Renal cortex interstitium (tissue), 11 donors: ENCODE data around the gene IL1RAP. TPM values are rescaled to one million over a fixed set of nuclear protein-coding genes. Genes with fewer than 3 reads are reported as not detected.
"Not testable (repeated sequence)": the region's sequence is repeated elsewhere in the genome, so short reads cannot be mapped to it uniquely, and the experiment has no call there.

Source experiments
- DNase-seq, 11 donors: peaks; one replicate each; pipeline ENCODE4 v3.0.0-alpha.2; 2013; ENCODE audit warnings: low read depth in 9 of 11, low spot score in 4 of 11; ENCODE audit errors: extremely low read depth in 1 of 11
- polyA plus RNA-seq, 3 donors: library from polyadenylated mRNA; unstranded; fragments of 120-200 nt; gene quantifications; one replicate each; pipeline ENCODE4 v1.2.1, GENCODE V29; 2013; ENCODE audit not compliant: insufficient read length in 3 of 3

Gene IL1RAP
- polyA plus RNA-seq, 3 donors = 15.9 to 18.3 (median 18.1) TPM

DNA sequence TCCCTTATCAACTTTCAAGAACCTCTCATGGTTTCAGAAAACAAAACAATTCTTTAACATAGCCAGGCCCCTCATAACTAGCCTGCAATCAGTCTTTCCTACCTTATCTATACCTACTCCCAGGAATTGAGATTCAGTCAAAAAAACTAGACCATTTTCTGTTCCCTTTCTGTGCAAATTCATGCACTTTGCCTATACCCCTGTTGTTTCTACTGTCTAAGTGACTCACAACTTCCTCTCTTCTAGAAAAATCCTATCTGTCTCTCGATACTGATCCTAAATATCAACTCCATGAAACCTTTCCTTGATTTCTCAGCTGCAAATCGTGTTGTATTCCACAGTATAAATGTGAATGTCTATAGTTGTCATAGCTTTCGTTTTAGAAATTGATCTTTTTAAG, 10.9 kb upstream of the IL1RAP start:
- no peak for DNase-seq

DNA sequence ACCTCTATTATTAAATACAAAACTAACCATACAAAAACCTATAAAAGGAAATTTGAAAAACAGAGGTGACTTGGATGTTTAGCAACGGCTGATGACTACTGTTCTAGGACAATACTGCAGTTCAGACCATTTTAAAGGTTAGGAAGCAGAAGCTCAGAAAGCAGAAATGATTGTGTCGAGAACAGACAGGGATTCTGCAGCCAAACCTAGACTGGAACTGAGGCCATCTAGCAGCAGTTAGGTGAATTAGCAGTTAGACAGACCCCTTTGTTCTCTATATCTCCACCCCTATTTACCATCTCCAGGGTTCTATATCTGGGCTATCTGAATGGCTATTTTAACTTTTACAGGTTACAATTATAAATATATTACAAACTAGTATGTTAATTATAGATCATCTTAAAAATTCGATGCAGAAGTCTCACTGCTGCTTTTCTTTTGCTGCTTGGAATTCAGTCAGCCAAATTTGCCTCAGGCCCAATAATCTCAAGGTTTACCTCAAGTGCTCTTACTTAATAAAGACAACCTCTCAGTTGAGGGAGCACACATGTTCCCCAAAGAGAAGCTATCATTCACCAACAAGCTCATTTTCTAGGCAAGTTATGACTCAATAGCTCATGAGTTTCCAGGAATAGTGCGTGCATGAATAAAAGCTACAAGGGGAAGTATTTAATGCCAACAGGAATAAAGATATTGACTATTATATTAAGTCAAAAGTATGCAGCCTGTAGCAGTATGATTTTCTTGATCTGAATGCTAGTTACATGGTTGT, 9.3 kb upstream of the IL1RAP start:
- no peak for DNase-seq

DNA sequence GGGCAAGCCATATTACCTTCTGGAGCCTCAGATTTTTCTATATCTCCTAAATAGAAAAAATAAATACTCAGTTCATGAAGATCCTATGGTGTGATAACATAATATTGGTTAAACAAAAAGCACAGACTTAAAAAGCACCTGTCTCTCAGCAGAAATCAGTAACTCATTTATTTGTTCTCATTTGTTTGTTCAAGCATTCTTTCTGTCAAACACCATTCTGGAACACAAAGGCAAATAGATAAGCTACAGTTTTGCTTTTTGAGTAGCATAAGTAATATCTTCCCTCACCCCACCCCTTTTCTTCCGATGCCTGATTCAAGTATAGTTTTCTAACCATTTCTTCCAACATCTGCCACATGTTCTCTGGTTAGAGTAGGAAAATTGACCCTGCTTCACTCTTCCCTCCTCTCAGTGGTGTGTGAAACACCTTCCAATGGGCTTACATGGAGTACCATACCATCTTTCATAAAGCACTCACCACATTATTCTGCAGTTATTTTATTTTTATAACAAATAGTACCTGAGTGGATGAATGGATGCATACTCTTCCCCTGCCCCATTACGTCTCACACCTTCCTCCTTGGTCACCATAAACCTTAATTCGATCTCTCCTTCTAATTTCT, 8.4 kb upstream of the IL1RAP start:
- no peak for DNase-seq

DNA sequence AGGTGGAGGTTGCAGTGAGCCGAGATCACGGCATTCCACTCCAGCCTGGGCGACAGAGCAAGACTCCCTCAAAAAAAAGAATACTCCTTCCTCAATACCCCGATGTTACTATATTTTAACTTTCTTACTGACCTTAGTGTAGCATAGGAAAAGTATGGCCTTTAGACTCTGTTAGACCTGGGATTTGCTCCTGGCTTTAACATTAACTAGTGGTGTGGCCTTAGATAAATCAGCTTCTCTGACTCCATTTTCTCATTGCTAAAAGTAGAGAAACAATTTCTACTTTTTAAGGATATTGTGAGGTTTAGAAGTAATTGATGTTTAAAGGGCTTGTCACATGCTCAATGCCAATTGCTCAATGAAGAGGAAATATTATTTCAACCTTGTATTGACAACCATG, 7.6 kb upstream of the IL1RAP start:
- peak in 1 of 11 donors; percentile 8 for DNase-seq

DNA sequence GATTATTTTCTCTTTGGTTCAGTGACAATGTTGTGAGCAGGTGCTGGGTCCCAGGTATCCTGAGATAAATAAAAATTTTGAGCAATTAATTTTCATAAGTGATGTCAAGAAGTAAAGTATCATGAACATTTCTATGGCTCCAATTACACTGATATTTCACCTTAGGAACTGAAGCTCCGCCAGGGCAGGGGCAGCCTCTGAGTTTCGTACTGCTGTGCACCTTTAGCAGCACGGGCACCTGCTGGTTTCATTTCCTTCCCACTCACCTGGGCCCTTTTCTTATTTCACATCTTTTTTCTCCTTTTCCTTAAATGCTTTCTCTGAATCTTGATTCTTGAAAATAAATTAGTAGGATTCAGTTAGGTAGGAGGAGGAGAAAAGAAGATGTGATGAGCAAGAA, 1.2 kb upstream of the IL1RAP start:
- no peak for DNase-seq

DNA sequence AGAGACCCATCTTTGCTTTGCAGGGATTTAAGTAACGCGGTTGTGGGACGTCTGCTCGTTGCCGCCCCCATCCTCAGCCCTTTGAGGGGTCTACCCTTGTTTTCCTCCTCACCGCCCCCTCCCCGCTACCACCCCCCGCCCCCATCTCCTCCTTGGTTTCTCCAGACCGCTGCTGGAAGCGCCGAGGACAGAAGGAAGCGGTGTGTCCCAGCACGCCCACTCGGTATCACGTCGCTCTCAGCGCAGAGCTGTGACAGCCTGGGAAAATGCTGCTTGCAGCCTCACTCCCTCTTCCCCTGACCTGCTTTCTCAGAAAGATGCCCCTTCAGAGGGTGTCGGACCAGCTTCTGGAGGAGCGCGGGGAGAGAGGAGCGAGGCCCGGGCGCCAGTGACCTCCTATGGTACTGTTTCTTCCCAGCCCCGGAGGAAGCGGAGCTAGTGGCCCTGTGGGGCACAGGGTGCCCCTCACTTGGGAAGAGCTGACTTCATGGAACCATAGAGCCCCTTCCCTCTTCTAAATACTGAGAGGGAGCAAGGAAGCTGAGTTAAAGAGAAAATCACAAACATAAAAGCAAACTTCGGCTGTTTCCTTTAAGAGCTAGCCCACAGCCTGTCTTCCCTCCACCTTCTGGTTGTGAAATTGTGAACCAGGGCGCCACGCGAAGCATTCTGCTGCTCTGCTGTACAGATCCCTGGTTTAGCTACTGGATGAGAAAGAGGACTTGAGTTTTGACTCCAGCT, 698 bp downstream of the IL1RAP start:
- peak in 7 of 11 donors; percentile 17 to 24 (median 20) for DNase-seq

DNA sequence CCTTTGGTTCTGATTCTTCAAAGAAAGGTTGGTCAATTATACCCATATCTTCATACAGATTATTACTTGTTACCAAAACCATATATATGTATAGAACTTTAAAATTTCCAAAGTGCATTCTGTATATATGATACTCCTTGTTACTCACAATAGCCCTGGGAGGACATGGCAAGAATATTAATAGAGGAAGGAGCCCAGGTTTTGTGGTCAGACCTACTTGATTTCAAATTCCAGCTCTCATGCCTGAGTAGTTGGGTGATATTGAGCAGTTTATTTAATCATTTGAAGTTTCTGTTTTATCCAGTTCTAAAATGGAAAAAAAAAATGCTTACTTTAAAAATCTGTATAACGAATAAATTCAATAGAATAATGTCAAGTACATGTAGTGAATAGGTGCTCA, 2.5 kb downstream of the IL1RAP start:
- no peak for DNase-seq

DNA sequence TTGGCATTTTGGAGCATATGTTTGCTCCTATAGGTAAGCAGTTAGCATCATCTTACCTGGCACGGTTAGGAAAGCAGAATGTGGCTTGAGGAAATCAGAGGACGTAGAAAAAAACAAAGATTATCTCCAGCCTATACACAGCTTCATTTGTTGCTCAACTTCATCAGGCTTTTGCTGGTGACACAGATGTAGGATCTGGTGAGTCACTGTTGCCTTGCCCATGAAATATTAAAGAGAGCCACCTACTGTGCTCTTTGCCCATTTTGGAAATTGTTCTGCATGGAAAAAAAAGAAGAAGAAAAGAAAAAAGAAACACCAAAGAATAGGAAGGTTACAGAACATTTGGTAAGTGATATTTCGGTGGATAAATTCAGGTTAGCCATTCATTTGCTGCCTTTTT, 3.8 kb downstream of the IL1RAP start:
- no peak for DNase-seq

DNA sequence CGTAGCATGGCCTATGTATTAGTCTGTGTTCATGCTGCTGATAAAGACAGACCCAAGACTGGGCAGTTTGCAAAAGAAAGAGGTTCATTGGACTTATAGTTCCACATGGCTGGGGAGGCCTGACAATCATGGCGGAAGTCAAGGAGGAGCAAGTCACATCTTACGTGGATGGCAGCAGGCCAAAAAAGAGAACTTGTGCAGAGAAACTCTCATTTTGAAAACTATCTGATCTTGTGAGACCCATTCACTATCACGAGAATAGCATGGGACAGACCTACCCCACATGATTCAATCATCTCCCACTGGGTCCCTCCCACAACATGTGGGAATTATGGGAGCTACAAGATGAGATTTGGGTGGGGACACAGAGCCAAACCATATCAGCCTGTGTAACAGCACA, 4.6 kb downstream of the IL1RAP start:
- not testable (repeated sequence) for DNase-seq

DNA sequence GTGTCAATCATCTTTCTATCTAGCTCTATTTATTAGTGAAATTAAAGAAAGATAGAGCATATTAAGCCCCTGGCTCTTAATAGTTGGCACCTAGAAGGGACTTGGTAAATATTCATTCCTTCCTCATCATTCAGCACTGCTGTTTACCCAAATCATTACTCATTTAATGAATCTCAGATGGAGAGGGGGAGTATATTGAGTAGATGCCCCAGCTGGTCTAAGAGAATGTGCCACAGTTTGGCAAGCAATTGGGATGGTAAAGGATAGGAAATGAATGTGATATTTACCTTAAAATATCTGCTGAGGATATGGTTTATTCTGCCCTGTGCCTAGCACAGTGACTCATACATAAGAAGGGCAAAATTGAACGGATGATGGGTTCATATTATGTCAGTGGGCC, 6.0 kb downstream of the IL1RAP start:
- no peak for DNase-seq

DNA sequence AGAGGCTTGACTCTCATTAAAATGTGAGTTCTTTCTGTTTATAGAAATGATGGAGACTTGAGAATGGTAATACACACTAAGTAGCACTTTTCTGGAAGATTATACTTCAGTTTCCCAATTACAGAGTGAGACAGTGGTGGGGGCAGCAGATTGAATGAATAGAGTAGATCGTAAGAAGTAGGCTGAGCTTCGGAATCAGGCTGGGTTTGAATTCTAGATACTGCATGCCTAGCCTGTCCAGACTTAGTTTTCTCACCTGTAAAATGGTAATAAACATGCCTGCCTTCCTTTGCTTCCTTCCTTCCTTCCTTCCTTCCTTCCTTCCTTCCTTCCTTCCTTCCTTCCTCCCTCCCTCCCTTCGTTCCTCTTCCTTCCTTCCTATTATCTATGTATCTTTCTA, 8.1 kb downstream of the IL1RAP start:
- no peak for DNase-seq

DNA sequence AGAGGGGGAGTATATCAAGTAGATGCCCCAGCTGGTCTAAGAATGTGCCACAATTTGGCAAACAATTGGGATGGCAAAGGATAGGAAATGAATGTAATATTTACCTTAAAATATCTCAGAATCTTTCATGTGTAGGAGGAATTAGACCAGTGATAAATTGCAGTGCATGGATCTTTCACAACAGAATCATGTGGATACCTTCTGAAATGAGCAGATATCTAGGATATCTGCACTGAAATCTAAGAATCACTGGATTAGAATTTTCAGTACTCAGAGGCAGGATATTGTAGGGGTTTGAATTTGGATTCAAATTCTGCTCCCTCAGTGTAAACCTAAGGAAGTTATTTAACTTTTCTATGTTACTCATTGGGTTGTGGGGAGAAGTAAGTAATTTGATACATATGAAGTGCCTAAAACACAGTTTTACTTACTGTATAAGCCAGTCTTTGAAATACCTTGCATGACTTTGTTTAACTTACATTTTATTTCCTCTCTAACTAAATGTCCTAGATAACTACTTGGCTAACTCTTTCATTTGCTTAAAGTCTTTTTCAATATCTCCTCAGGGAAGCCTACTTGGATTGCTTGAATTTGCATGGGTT, 8.8 kb downstream of the IL1RAP start:
- DNase-seq = no peak

DNA sequence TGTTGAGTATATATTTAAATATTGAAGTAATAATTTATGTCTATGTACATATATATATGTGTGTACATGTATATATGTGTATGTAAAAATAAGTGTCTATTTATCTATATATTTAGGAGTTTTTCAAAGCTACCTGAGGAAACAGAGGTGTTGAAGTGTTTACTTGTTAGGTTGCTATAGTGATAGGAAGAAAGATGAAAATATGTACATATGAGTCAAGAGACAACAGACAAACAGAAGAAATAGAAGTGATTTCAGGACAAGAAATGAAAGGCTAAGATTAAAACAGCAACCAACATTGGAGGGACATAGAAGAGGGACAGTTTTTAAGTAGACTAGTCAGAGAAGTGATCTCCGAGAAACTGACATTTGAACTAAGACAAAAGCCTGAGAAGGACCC, 11.1 kb downstream of the IL1RAP start:
- DNase-seq = no peak

DNA sequence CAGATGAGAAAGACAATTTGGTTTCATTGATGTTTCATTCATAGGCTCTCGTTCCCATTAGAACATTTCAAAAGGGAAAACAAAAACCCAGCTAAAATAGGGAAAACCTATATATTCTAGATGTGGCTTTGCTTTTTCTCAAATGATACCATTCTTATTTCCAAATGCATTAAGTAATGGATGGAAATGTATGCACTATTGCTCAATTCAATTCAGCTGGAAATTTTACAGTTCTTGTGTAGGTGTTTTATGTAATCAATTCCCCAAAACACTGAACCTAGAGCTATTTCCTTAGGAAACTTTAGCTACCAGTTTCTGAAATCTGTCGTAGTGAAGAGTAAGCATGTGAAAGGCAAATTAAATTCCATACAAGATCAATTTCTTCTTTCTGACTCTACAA, 11.7 kb downstream of the IL1RAP start:
- DNase-seq = no peak

DNA sequence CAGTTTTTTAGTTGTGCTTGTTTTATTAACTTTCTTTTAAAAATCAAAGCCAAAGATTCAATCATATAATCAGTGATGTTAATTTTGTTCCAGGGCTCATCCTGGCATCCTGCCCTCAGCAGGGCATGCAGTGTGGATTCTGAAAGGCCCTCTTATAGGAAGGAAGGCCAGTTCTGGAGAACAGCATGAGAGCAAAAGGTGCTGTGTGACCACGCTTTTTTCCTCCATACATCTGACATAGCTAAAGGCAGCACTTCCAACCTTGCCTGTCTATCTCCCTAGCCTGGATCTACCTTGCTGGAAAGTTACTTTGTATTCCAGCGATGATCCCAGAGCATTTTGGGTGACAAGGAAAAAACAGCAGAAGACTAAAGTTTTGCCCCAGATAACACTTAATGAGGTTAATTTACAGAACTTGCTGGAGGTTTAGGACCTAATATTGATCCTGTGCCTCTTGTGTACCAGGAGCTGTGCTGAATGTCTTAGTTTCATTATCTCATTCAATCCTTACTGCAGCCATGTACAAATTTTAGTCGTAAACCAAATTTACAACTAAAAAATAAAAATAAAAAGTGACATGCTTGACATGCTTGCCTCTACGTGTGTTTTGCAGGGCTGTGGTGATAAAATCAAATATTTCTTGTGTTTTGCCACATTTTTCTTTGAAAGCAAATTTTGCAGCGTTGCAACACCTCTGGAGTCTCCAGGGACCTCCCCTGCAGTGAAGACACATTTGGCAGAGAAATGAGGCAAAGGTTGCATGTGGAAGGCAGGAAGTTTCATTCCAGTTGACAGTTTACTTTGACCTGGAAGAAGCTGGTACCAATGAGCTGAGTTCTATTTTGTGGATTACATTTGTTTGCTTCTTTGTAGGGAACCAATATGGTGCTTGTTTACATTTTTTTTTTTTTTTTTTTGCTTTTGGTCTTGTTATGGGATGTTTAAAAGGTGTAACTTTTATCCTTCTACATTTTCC, 13.2 kb downstream of the IL1RAP start:
- no peak for DNase-seq

DNA sequence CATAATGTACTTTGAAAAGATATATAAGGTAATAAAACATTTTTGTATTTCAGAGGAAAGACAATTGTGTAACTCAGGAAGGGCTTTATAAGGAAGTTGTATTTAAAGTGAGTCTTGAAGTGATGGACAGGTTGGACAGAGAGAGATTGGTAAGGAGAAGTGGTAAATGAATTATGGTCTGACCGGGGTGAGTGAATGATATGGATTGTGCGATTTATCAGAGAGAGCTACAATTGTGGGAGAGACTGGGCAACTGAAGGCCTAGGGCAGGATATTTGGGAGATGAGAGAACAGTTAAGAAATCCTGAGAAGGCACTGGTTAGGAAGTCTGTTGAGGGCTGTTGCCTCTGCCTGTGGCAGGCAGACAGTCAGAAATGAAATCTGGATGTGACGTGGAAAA, 14.8 kb downstream of the IL1RAP start:
- no peak for DNase-seq

DNA sequence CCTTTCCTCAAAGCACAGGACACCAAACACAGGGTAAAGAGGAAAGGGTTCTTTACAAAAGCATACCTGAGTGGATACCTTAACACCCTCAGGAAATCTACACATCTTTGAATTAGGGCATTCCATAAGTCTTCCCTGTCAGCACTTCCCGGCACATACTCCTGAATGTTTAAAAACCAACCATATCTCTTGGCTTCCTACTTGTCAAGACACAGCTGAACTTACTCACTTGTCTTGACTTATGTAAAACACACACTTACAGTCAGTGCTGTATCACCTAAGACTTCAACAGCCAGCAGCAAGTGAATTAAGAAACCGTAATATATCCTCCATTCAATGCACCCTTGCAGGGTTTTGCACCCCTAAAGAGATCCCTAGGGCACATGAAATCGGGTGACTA, 17.5 kb downstream of the IL1RAP start:
- no peak for DNase-seq

DNA sequence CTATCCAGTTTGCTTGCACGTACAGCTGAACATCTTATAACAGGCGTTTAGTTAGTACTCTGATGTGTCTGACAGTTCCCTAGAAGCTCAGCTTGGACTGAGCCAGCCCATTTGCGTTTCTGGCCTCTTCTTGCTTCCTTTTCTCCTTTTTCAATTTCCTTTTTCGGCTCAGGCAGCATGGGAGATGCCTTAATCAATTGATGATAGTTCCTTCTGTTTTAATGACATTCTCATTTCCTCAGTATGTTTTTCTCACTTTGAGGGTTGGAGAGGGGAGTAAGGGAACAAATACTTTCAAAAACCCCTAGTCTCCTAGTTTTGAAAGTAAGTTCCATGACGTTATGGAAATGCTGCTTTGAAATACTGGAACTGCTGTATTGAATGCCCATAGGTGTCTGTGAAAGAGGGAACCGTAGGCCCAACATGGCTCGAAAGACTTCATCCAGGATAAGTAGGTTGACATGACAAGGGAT, 18.9 kb downstream of the IL1RAP start:
- no peak for DNase-seq
